ENCODE results near the gene ADGRA1. TPM values are rescaled to one million over a fixed set of nuclear protein-coding genes. Genes with fewer than 3 reads are reported as not detected.
A peak's percentile ranks its signal among the peaks of the same experiment; 100 is the strongest.

The ADGRA1 gene
- total and polyA plus RNA-seq, 4 experiments from 2014 or later, result not detected

DNA sequence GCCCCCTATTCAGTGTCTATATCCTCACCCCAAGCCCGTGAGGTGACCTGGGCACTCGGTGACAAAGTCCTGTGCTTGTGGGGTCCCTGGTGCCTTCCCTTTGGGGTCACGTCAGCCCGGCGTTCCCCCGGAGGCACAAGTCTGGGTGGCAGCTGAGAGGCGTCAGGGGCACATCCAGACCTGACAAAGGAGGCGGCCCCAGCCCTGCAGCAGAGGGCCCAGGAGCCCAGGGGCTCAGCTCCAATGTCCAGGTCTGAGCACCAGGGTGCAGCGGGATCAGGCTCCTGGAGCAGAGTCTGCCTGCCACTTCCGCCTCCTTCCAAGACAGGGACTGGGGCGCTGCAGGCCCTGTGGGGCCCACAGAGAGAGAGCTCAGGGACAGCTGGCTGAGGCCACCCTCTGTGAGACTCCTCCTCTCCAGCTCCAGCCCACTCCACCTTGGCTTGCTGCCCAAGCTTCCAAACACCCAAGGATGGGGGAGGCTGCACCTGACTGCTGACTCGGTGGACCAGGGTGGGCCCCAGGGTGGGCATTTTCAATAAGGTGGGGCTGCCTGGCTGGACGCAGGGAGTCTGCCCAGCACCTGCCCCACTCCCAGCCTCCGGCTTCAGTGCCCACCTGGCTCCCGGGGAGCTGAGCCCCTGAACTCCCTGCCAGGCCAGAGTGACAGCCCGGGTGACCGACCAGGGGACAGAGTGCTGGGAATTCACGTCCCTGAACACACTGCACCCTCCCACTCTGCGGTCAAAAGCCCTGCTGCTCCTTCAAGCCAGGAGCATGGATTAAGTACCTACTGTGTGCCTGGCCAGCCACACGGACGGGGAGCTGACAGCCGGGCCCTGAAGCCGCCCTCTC lies 71.3 kb downstream of the ADGRA1 start:
- no peaks in the 10 kb centered on the region for H3K36me3 Mint-ChIP-seq
- Histone ChIP-seq H3K27ac (ENCODE audit: low read depth, low read length) (no peak overlapping the region), H3K9me3 (ENCODE audit: control insufficient read depth in 1 of 2, low read length in 2 of 2) (no peaks in the 10 kb centered on the region), H3K4me3 (ENCODE audit: low read length in 2 of 2) (no peak overlapping the region), H3K36me3 (ENCODE audit: insufficient read depth, low read length) (no peaks in the 10 kb centered on the region), H3K4me1 (ENCODE audit: insufficient read depth, low read length) (peaks cover 13% of the 10 kb centered on the region), H3K27me3 (ENCODE audit: insufficient read depth, low read length) (peaks cover 8% of the 10 kb centered on the region)
- peaks cover 0 to 4% (median 0%) of the 10 kb centered on the region in 8 donors for H3K9me3 Mint-ChIP-seq
- intact Hi-C loops (cut with micrococcal nuclease), result no loop called here
- no peak overlapping the region for H3K27ac Mint-ChIP-seq
- POLR2A ChIA-PET (ENCODE audit: partially characterized antibody), result no interaction called here
- DNase-seq, result no peak
- H3K4me1 Mint-ChIP-seq, result peaks cover 0 to 3% (median 1%) of the 10 kb centered on the region in 4 donors
- peak overlapping the region in 2 of 8 donors; percentile 15 to 75 for H3K4me3 Mint-ChIP-seq
- H3K27me3 Mint-ChIP-seq, result peaks cover 4 to 14% of the 10 kb centered on the region in 2 donors
- CTCF ChIA-PET (ENCODE audit: partially characterized antibody), result no interaction called here

DNA sequence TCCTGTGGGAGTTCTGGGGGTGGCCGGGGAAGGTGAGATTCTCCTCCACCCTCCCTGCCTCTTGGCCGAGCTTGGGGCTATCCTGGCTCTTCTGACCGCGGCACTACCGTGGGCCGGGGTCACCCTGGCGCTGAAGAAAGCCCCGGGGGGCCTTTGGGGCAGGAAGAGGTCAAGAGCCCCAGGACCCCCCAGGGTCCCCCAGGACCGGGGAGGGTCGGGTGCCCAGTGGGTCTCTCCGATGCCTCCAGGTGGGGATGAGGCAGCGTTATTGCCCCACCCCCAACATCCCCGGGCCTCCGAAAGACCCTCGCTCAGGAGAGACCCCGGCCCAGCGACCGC lies 71.9 kb downstream of the ADGRA1 start:
- Histone ChIP-seq H3K4me1 (ENCODE audit: insufficient read depth, low read length) (peaks cover 13% of the 10 kb centered on the region), H3K27me3 (ENCODE audit: insufficient read depth, low read length) (peaks cover 8% of the 10 kb centered on the region), H3K9me3 (ENCODE audit: control insufficient read depth in 1 of 2, low read length in 2 of 2) (no peaks in the 10 kb centered on the region), H3K4me3 (ENCODE audit: low read length in 2 of 2) (no peak overlapping the region), H3K36me3 (ENCODE audit: insufficient read depth, low read length) (no peaks in the 10 kb centered on the region), H3K27ac (ENCODE audit: low read depth, low read length) (no peak overlapping the region)
- Mint-ChIP-seq H3K4me3 (no peak overlapping the region), H3K27ac (no peak overlapping the region), H3K27me3 (peaks cover 4 to 14% of the 10 kb centered on the region in 2 donors), H3K4me1 (peaks cover 0 to 3% (median 1%) of the 10 kb centered on the region in 4 donors), H3K9me3 (peaks cover 0 to 4% (median 0%) of the 10 kb centered on the region in 8 donors), H3K36me3 (no peaks in the 10 kb centered on the region)
- intact Hi-C loops (cut with micrococcal nuclease), result no loop called here
- ChIA-PET CTCF (ENCODE audit: partially characterized antibody) (no interaction called here), POLR2A (ENCODE audit: partially characterized antibody) (no interaction called here)
- DNase-seq, result no peak

DNA sequence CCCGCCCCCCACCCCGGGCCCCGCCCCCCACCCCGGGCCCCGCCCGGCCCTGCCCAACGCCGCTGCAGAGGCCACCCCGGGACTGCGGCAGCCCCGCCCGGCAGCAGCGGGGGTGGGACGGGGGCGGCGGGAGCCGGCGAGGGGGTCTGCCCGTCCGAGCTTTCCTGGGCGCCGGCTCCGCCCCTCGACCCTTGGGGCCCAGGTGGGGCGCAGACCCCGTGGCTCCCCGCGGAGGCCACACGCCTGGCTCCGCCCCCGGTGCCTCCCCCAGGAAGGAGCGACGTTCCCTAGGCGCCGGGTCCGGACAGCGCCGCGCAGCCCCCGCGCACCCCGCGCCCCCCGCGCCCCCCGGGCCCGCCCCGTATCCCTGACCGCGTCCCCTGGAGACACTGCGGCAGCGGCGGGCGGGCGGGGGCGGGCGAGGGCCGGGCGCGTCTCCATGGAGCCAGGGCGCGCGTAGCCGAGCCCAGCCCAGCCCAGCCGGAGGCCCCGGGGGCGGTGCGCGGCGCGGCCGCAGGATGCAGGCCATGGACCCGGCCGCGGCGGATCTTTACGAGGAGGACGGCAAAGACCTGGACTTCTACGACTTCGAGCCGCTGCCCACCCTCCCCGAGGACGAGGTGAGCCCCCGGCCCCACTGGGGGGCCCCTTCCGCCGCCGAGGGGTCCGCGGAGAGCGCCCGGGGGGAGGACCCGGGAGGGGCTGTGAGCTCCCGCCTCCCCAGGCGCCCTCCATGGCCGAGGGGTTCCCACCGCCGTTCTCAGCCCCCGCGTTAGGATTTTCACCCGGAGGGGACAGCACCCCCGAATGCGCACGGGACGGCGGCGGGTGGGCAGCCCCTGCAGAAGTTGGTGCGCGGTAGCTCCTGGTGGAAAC lies 72.5 kb downstream of the ADGRA1 start, which contains the start of gene KNDC1:
KNDC1 (plus strand) TSS at position 270 of the 876 bp plus-strand sequence; CDS start at position 519, 249 bp downstream.
- H3K4me1 Mint-ChIP-seq, result peaks cover 0 to 3% (median 1%) of the 10 kb centered on the region in 4 donors
- no peak within 1 kb of the TSS for H3K27ac Mint-ChIP-seq
- CTCF ChIA-PET (ENCODE audit: partially characterized antibody), result no interaction called here
- H3K9me3 Mint-ChIP-seq, result no peaks in the 10 kb centered on the region
- peaks cover 8% of the 10 kb centered on the region for H3K27me3 ChIP-seq (ENCODE audit: insufficient read depth, low read length)
- no peak within 1 kb of the TSS for H3K4me3 ChIP-seq (ENCODE audit: low read length in 2 of 2)
- peak in 1 of 5 donors; percentile 54 for DNase-seq
- peaks cover 13% of the 10 kb centered on the region for H3K4me1 ChIP-seq (ENCODE audit: insufficient read depth, low read length)
- peak within 1 kb of the TSS in 6 of 8 donors; percentile 8 to 75 (median 37) for H3K4me3 Mint-ChIP-seq
- POLR2A ChIA-PET (ENCODE audit: partially characterized antibody), result no interaction called here
- H3K27ac ChIP-seq (ENCODE audit: low read depth, low read length), result no peak within 1 kb of the TSS
- H3K36me3 Mint-ChIP-seq, result no peaks in the 10 kb centered on the region
- no peaks in the 10 kb centered on the region for H3K9me3 ChIP-seq (ENCODE audit: control insufficient read depth in 1 of 2, low read length in 2 of 2)
- H3K36me3 ChIP-seq (ENCODE audit: insufficient read depth, low read length), result no peaks in the 10 kb centered on the region
- intact Hi-C loops (cut with micrococcal nuclease), result no loop called here
- H3K27me3 Mint-ChIP-seq, result peaks cover 4 to 14% of the 10 kb centered on the region in 2 donors

DNA sequence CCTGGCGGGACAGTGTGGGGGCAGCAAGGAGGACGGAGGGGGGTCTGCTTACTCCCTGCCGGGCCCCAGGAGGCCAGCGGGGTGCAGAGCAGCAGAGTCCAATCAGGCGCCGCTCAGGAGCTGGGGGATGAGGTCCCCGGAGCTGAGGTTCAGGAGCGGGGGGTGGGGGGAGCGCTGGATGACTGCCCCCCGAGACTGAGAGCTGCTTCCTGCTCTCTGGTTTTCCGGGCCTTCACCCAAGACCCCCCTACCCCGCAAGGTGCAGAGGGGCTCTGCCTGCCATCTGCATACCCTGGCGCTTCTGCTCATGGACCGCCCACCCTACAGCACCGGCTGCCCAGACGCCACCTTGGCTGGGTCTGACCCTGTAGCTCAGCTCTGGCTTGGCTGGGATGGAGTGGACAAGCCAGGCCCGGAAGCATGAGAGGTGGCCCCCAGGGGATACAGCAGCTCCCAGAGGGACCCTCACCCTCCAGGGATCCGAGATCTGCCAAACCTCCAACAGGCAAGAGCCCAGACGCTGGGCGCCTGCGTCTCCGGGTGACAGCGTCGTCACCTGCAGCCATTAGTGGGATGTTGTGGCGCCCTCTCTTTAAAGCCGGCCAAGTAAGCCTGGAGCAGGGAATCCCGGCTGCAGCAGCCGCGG lies 73.2 kb downstream of the ADGRA1 start:
- no peaks in the 10 kb centered on the region for H3K36me3 ChIP-seq (ENCODE audit: insufficient read depth, low read length)
- intact Hi-C loops (cut with micrococcal nuclease), result no loop called here
- no peak for DNase-seq
- CTCF ChIA-PET (ENCODE audit: partially characterized antibody), result no interaction called here
- no peaks in the 10 kb centered on the region for H3K9me3 ChIP-seq (ENCODE audit: control insufficient read depth in 1 of 2, low read length in 2 of 2)
- H3K4me1 Mint-ChIP-seq, result peaks cover 0 to 3% (median 1%) of the 10 kb centered on the region in 4 donors
- H3K27me3 Mint-ChIP-seq, result peaks cover 4 to 14% of the 10 kb centered on the region in 2 donors
- peaks cover 13% of the 10 kb centered on the region for H3K4me1 ChIP-seq (ENCODE audit: insufficient read depth, low read length)
- H3K36me3 Mint-ChIP-seq, result no peaks in the 10 kb centered on the region
- no peak overlapping the region for H3K27ac ChIP-seq (ENCODE audit: low read depth, low read length)
- POLR2A ChIA-PET (ENCODE audit: partially characterized antibody), result no interaction called here
- H3K4me3 Mint-ChIP-seq, result peak overlapping the region in 6 of 8 donors; percentile 8 to 59 (median 37)
- H3K27me3 ChIP-seq (ENCODE audit: insufficient read depth, low read length), result peaks cover 8% of the 10 kb centered on the region
- no peak overlapping the region for H3K27ac Mint-ChIP-seq
- no peaks in the 10 kb centered on the region for H3K9me3 Mint-ChIP-seq
- no peak overlapping the region for H3K4me3 ChIP-seq (ENCODE audit: low read length in 2 of 2)

DNA sequence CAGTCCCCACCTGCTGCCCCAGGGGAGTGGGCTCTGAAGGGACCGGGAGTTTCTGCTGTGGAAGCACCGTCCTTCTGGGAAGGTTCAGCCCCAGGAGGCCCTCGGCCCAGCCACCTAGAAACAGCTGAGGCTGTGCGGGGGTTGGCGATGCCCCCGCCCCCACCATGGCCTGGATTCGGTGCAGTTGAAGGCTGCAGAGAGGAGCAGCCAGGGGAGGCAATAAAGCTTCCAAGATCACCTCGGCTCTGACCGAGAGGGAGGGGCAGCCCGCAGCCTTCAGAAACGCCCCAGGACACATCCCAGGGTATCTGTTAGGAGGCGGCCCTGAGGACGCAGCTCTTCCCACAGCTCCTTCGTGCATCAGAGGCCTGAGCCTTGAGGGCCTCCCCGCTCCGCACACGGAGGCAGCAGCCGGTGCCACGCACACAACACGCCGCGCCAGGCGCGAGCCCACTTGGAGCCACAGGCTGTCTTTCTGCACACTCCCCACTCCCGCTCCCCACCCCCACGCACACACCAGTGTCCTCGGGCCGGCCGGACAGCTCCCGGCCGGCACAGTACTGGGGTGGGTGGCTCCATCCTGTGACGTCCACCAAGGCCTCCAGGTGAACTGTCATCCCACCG lies 73.9 kb downstream of the ADGRA1 start:
- ChIA-PET CTCF (ENCODE audit: partially characterized antibody) (no interaction called here), POLR2A (ENCODE audit: partially characterized antibody) (no interaction called here)
- Histone ChIP-seq H3K9me3 (ENCODE audit: control insufficient read depth in 1 of 2, low read length in 2 of 2) (no peaks in the 10 kb centered on the region), H3K27me3 (ENCODE audit: insufficient read depth, low read length) (peaks cover 8% of the 10 kb centered on the region), H3K27ac (ENCODE audit: low read depth, low read length) (no peak overlapping the region), H3K4me3 (ENCODE audit: low read length in 2 of 2) (no peak overlapping the region), H3K36me3 (ENCODE audit: insufficient read depth, low read length) (no peaks in the 10 kb centered on the region), H3K4me1 (ENCODE audit: insufficient read depth, low read length) (peaks cover 13% of the 10 kb centered on the region)
- Mint-ChIP-seq H3K4me3 (peak overlapping the region in 1 of 8 donors; percentile 59), H3K27me3 (peaks cover 4 to 16% of the 10 kb centered on the region in 2 donors), H3K4me1 (peaks cover 0 to 3% (median 1%) of the 10 kb centered on the region in 4 donors), H3K36me3 (no peaks in the 10 kb centered on the region), H3K9me3 (no peaks in the 10 kb centered on the region), H3K27ac (no peak overlapping the region)
- DNase-seq, result no peak
- intact Hi-C loops (cut with micrococcal nuclease), result no loop called here

DNA sequence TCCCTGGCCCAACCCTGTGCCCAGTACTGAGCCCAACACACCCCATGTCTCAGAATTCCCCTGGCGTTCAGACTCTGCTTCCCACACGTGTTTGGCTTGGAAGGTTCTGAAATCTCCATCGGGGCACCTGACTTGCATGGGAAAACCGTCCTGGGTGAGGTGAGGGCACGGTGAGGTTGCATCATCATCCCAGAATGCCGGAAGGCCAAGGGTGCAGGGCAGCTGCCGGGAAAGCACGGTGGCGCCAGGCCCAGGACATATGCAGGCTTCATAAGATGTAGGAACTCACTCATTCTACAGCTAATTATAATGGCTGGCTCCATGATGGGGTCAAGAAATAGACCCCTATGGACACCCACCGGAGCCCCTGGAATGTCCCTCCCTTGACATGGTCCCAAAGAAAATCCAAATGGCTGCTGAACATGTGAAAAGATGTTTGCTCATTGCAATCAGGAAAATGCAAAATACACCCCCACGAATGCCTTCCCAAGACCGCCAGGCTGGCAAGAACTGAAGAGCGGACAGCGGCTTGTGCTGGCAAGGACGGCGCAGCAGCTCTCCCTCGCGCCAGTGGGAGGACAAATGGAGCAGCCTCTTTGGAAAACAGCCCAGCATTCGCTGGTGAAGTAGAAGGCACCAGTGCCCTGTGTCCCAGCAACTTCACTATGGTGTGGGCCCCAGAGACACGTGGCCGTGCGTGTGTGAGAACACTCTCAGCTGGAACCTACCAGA lies 74.6 kb downstream of the ADGRA1 start:
- H3K9me3 Mint-ChIP-seq, result no peaks in the 10 kb centered on the region
- H3K4me1 Mint-ChIP-seq, result peaks cover 0 to 3% (median 1%) of the 10 kb centered on the region in 4 donors
- Histone ChIP-seq H3K27me3 (ENCODE audit: insufficient read depth, low read length) (peaks cover 8% of the 10 kb centered on the region), H3K27ac (ENCODE audit: low read depth, low read length) (no peak overlapping the region), H3K36me3 (ENCODE audit: insufficient read depth, low read length) (no peaks in the 10 kb centered on the region), H3K4me3 (ENCODE audit: low read length in 2 of 2) (no peak overlapping the region), H3K4me1 (ENCODE audit: insufficient read depth, low read length) (peaks cover 13% of the 10 kb centered on the region), H3K9me3 (ENCODE audit: control insufficient read depth in 1 of 2, low read length in 2 of 2) (no peaks in the 10 kb centered on the region)
- no peak for DNase-seq
- peak overlapping the region in 1 of 7 donors; percentile 44 for H3K27ac Mint-ChIP-seq
- no peaks in the 10 kb centered on the region for H3K36me3 Mint-ChIP-seq
- peak overlapping the region in 3 of 8 donors; percentile 3 to 52 (median 29) for H3K4me3 Mint-ChIP-seq
- intact Hi-C loops (cut with micrococcal nuclease), result no loop called here
- CTCF ChIA-PET (ENCODE audit: partially characterized antibody), result no interaction called here
- H3K27me3 Mint-ChIP-seq, result peaks cover 4 to 16% of the 10 kb centered on the region in 2 donors
- POLR2A ChIA-PET (ENCODE audit: partially characterized antibody), result no interaction called here

Measured in CD4-positive, alpha-beta memory T cell (primary cell).